ENCODE measurements around the gene MGA. TPM values are rescaled to one million over a fixed set of nuclear protein-coding genes. Genes with fewer than 3 reads are reported as not detected.
"Not testable (repeated sequence)": the region's sequence is repeated elsewhere in the genome, so short reads cannot be mapped to it uniquely, and the experiment has no call there.

The MGA gene
- total and polyA plus RNA-seq, 2 experiments from 2014 or later, result 42.6 to 58.9 TPM

GRCh38 chr15:41728061-41728460, 67.9 kb downstream of the MGA start:
- H3K4me3 ChIP-seq; DNase-seq (ENCODE audit: low spot score); H3K36me3 ChIP-seq (ENCODE audit: insufficient read depth); H3K4me3 Mint-ChIP-seq; H2AFZ ChIP-seq; H3K36me3 Mint-ChIP-seq (ENCODE audit: low read depth); H3K9me3 Mint-ChIP-seq; H4K20me1 ChIP-seq (replicated peaks; ENCODE audit: insufficient read depth); H3K27ac ChIP-seq (ENCODE audit: low read depth); H3K4me1 Mint-ChIP-seq; H3K4me1 ChIP-seq (ENCODE audit: insufficient read depth); H3K27me3 Mint-ChIP-seq (ENCODE audit: insufficient read depth, low read depth, poor library complexity); H3K9me2 ChIP-seq (ENCODE audit: insufficient read depth); H3K4me2 ChIP-seq; H3F3A ChIP-seq (replicated peaks; ENCODE audit: low read depth); H3K27ac Mint-ChIP-seq; ATAC-seq; H3K27me3 ChIP-seq (ENCODE audit: insufficient read depth): not testable (repeated sequence)
- peaks cover 16% of the 10 kb centered on the region for H3K79me2 ChIP-seq (replicated peaks; ENCODE audit: insufficient read depth)

GRCh38 chr15:41730543-41730942, 70.3 kb downstream of the MGA start:
- no peaks in the 10 kb centered on the region; the same call in 2 of the 3 replicates for H3K4me1 Mint-ChIP-seq
- H3K27me3 Mint-ChIP-seq (ENCODE audit: insufficient read depth, low read depth, poor library complexity), result peaks cover 4% of the 10 kb centered on the region
- Histone ChIP-seq H4K20me1 (replicated peaks; ENCODE audit: insufficient read depth) (peaks cover 6% of the 10 kb centered on the region), H3K79me2 (replicated peaks; ENCODE audit: insufficient read depth) (no peaks in the 10 kb centered on the region; the same call in 1 of the 2 replicates), H3K4me3 (no peak overlapping the region), H3K36me3 (ENCODE audit: insufficient read depth) (peaks cover 7% of the 10 kb centered on the region; the same call in 1 of the 2 replicates), H2AFZ (no peak overlapping the region), H3K4me2 (no peak overlapping the region), H3K27me3 (ENCODE audit: insufficient read depth) (no peaks in the 10 kb centered on the region), H3K4me1 (ENCODE audit: insufficient read depth) (no peaks in the 10 kb centered on the region), H3K9me2 (ENCODE audit: insufficient read depth) (no peaks in the 10 kb centered on the region), H3F3A (replicated peaks; ENCODE audit: low read depth) (no peaks in the 10 kb centered on the region), H3K27ac (ENCODE audit: low read depth) (no peak overlapping the region)
- H3K36me3 Mint-ChIP-seq (ENCODE audit: low read depth), result peaks cover 20% of the 10 kb centered on the region; the same call in 2 of the 3 replicates
- H3K27ac Mint-ChIP-seq, result no peak overlapping the region
- no peak for ATAC-seq
- DNase-seq (ENCODE audit: low spot score), result no peak
- H3K4me3 Mint-ChIP-seq, result no peak overlapping the region
- H3K9me3 Mint-ChIP-seq, result no peaks in the 10 kb centered on the region
- TF ChIP-seq ZNF462 (CRISPR knock-in tag; IDR thresholded peaks at IDR 0.05), result no peak
- TF ChIP-seq NANOG (IDR thresholded peaks at IDR 0.05; ENCODE audit: borderline replicate concordance), result no peak
- no peak for TF ChIP-seq STAT1 (IDR thresholded peaks at IDR 0.05; ENCODE audit: unreplicated experiment)
- no peak for TF ChIP-seq CTCF (conservative IDR thresholded peaks at IDR 0.05; ENCODE audit: low read depth in 2 of 2)
- TF ChIP-seq ETS1 (IDR thresholded peaks at IDR 0.05), result no peak
- no peak for TF ChIP-seq REST (IDR thresholded peaks at IDR 0.05; ENCODE audit: unreplicated experiment)
- TF ChIP-seq CREB1 (CRISPR knock-in tag; IDR thresholded peaks at IDR 0.05; ENCODE audit: low read depth), result no peak
- TF ChIP-seq JUNB (IDR thresholded peaks at IDR 0.05; ENCODE audit: unreplicated experiment), result no peak
- no peak for TF ChIP-seq ZNF331 (CRISPR knock-in tag; IDR thresholded peaks at IDR 0.05; ENCODE audit: low read depth)
